Activated CD4-positive, CD25-positive, alpha-beta regulatory T cell (primary cell): ENCODE results near the gene FOXP1.
"Not testable (repeated sequence)": the region's sequence is repeated elsewhere in the genome, so short reads cannot be mapped to it uniquely, and the experiment has no call there.

ENCODE experiments used
- DNase-seq, 4 experiments: peaks; one replicate each; lab custom pipeline; 2025; lab: John Stamatoyannopoulos, UW

FOXP1 gene

DNA sequence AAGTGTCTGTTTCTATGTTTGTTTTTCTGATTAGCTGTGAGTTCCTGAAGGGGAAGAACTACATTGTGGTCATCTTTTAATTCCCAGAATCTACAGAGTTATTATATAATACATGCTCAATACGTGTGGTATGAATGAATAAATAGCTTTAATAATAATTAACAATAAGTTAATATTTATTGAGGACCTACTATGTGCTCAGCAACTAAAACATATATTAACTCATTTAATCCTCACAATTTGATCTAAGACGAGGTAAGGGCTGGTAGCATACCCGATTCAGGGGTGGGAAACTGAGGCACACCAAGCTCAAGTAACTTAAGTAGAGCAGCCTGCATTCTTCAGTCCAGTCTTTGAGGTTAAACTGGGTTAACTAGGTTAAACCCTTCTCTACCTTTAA lies 553.8 kb downstream of the FOXP1 start:
- DNase-seq, result no peak

DNA sequence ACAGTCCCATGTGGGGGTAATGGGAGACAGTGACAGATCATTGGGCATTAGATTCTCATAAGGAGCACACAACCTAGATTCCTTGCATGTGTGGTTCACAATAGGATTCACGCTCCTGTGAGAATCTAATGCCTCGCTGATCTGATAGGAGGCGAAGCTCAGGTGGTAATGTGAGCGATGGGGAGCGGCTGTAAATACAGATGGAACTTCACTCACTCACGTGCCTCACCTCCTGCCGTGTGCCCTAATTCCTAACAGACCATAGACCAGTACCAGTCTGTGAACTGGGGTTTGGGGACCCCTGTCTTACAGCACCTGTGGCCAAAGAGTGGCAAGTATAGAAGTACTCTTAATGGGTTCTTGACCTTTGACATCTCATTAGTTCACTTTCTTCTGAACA lies 554.7 kb downstream of the FOXP1 start:
- no peak for DNase-seq

DNA sequence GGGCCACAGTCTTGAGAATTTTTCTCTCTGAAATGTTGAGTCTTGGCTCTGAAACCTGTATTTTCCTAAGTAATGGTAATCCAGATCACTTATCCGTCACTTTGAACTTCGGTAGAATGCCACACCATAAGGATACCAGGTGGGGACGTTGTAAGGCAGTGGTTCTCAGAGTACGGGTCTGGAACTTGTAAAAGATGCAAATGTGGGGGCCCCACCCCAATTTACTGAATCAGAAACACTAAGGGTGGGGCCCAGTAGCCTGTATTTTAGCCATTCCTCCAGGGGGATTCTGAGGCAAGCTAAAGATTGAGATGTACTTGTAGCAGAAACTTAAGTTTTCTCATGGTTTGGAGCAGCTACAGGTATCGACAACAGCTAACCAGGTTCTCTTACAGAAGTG lies 555.3 kb downstream of the FOXP1 start:
- DNase-seq, result no peak

GRCh38 chr3:71026634-71027578 lies 556.6 kb downstream of the FOXP1 start:
- DNase-seq, result no peak

DNA sequence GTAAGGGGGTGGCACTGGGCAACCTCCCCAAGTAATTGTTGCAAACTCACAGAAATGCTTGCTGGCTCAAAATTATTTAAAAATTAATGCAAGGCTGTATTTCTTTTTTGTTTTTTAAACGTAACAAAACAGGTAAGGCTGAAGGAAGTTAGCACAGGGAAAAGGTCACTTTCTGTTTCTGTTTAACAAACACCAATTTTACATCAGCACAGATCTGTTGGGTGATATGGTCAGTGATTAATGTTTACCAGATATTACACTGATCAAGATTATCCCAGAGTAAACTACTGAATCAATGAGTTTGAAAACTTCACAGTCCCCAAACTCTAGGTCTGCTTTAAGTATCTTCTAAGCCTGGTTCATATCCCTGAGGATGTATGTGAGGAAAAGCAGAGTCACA lies 558.0 kb downstream of the FOXP1 start:
- DNase-seq, result no peak

GRCh38 chr3:71025010-71025409 lies 558.5 kb downstream of the FOXP1 start:
- DNase-seq, result no peak

GRCh38 chr3:71022551-71023335 lies 560.8 kb downstream of the FOXP1 start:
- DNase-seq, result no peak

DNA sequence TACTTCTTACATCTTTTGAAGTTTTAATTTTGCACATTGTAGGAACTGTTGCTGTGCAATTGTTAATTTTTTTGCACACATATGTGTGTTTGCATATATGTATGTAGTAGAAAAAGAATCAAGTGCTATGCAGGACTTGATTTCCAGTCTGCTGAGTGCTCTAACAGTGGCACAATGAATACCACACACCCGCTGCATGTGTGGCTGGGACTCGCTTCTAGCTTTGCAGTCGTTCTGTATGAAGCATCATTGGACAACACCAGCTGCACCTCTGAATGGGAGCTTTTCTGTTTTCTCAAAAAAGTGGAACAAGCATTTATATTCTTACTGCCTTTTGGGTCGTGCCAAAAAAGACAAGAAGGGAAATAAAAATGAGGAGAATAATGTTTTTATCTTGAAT lies 564.7 kb downstream of the FOXP1 start:
- no peak for DNase-seq

- no peak for DNase-seq
These were observed 567.2 kb downstream of the FOXP1 start for GRCh38 chr3:71016178-71016845.

DNA sequence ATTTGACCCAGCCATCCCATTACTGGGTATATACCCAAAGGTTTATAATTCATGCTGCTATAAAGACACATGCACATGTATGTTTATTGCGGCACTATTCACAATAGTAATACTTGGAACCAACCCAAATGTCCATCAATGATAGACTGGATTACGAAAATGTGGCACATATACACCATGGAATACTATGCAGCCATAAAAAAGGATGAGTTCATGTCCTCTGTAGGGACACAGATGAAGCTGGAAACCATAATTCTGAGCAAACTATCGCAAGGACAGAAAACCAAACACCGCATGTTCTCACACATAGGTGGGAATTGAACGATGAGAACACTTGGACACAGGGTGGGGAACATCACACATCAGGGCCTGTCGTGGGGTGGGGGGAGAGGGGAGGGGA lies 568.9 kb downstream of the FOXP1 start:
- not testable (repeated sequence) for DNase-seq

DNA sequence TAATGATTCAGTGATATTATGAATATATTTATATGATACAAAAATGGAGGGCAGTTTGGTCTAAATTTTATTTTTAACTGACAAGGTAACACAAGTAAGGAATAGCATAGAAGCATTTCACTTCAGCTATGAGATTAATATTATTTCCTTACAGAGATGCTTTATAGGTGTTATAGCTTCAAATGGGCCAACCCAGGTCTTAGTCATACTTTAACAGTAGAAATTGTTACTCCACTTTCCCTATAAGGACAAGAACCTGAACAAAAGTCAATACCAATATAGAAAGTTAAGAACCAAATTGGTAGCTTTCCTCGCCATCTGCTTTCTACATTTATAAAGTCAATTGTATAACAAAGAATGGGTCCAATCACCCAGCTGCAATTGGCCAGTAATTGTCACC lies 570.6 kb downstream of the FOXP1 start:
- no peak for DNase-seq

DNA sequence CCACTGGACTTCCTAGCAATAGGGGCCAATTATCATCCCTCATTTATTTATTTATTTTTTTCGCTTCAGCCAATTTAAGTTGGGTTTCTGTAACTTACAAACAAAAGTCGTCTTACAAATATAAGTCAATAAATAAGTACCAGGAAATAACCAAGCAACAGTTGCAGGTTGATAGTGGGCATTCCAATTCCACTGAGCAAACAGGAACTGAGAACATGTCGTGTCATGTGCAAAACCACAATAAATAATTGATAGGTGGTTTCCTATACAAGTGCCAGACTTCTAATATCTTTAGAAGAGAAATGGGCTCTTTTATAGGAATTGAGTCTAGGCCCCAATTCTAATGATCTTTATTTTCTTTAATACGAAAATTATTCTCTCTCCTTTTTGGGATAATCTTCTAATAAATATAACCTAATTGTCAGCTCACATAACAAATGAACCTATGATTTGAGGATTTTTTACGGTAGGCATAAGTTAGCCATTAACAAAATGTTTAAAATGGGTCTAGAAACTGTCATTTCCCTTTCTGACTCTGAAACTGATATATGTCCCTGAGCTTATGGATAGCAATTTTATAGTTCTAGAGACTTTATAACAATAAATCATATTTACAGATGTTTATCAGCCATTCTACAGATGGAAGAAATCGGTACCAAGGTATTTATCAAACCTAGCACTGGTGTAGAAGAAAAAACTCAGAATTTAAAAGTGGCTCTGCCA lies 571.8 kb downstream of the FOXP1 start:
- no peak for DNase-seq

DNA sequence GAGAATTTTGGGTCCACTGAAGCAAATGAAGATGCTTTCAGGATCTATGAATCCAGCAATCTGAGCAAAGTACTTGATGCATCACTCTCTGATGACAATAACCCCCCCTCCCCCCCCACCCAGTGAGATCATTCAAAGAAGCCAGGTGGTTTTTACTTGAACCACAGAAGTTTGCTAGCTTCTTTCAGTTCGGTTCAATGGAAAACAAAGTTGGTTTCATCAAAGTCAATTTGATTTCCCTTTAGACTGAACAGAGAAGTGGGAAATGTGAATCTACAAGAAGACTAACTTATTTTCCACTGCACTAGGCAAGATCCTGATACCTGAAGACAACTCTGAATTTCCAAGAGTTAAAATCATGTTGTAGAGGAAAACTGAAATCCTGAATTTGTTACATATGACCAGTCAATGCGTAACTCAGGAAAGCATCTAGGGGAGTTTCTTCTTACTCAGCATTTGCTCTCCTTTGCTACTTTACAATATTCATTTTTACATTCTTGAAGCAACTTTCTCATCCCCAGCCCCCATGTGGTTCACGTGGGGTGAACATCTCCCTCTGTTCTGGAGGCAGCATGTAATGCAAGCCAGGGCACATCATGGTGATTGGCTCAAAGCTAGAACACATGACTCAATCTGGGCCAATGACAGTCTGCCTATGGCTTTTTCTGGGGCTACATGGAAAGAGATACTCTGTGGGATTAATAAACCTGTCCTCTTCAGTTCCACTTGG lies 572.6 kb downstream of the FOXP1 start:
- DNase-seq, result peak; percentile 32 to 63 (median 54)

DNA sequence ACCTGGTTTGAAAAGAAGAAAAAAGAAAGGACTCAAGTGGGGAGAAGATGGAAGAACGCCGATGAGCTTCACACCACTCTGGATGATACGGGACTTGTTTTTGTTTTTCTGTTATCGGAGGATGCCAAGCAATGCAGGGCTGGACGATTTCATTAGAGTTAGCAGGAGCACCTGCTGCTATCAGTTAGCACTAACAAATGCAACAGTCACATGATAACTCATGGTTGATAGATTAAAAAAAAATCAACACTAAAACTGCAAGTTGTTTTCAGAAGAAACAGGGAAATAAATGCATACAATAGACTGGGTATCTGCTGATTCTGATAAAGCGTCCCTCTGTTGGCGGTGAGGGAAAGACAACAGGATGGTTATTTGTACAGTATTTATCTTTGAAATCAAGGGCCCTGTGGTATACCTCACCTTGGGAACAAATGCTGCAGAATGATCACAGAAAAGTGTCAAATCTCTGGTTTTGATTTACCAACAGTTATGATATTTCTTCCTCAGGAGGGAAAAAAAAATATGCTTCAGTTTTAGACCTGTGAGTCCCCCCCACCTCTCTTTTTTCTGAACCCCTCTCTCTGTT lies 575.1 kb downstream of the FOXP1 start:
- no peak for DNase-seq

GRCh38 chr3:71006810-71007785 lies 576.4 kb downstream of the FOXP1 start:
- no peak for DNase-seq

DNA sequence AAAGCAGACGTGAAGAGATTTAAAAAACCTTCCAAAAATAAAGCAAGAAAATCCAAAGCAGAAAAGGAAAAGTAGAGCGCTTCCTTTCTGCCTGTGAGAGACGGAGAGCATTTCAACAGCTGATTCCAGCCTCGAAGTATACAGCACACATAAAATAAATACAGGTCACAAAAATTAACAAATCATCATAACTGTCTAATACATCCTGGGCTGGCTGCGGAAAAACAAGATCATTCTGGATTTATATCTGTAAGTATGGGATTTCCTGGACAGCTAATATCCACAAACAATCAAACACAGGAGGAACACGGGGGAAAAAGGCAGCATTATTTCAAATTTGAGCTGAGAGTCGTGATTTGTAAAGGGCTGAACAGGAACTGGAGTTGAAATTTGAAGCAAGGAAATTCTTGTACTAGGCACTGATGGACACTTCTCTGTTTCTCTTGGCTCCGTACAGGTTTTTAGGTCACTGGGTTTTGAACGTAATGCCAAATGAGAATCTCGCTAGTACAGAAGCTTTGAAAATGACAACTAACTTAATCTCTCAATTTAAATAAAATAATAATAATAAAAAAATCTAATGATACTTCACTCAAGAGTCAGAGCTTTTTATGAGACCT lies 577.7 kb downstream of the FOXP1 start:
- no peak for DNase-seq

DNA sequence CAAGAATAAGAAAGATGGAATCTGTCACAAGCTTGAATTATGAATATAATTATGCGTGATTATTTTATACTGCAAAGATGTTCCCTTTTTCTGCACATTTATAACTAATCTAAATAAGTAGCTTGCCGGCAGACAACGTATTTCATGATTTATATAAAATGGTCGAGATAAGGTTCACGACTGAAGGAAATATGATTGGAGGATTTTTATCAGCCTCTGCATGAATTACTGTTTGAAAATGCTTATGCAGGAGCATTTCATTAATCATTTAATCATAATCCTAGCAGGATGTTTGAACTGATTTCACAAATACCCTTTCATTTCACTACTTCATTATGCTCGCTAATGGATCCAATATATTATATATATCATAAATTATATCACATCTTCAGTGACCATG lies 580.0 kb downstream of the FOXP1 start:
- no peak for DNase-seq

GRCh38 chr3:71002298-71002697 lies 581.2 kb downstream of the FOXP1 start:
- DNase-seq, result no peak

DNA sequence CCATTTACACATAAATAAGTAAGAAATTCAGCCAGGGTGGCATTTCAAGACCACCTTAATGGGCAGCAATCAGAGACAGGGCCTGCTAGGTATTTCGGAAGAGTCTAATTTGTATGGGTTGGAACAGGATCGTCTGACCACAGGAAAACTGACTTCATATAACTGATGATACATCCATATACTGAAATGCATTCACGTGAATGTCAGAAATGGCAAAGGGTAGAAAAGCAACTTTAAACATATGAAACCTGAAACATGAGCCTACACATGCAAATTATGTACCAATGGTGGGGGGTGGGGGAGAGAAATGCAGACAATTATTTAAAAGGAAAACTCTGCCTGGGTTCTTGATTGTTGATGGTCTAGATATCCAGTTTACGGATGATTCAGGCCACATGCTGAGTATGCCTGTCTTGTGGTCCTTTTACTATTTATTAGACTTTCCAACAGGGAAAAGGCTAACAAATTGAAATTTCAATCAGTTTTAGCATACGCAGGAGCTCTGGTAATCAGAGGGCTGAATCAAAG lies 582.2 kb downstream of the FOXP1 start:
- no peak for DNase-seq
